ENCODE results near the gene DHX9. TPM values are rescaled to one million over a fixed set of nuclear protein-coding genes. Genes with fewer than 3 reads are reported as not detected.
A peak's percentile ranks its signal among the peaks of the same experiment; 100 is the strongest.

The DHX9 gene
- total RNA-seq, 1 experiment from 2014 or later = 191 TPM

GRCh38 chr1:182841368-182841988, 2.3 kb downstream of the DHX9 start:
- Histone ChIP-seq H3K27ac (ENCODE audit: low read length) (no peak overlapping the region), H3K4me3 (ENCODE audit: low read length) (peak overlapping the region; percentile 98), H4K20me1 (ENCODE audit: low read length) (peaks cover 66% of the 10 kb centered on the region), H3K79me2 (ENCODE audit: low read length) (peaks cover 73% of the 10 kb centered on the region), H3K27me3 (ENCODE audit: low read length) (no peaks in the 10 kb centered on the region), H3K4me2 (ENCODE audit: low read length) (peak overlapping the region; percentile 98), H3K9me3 (ENCODE audit: low read length) (no peaks in the 10 kb centered on the region), H3F3A (ENCODE audit: low read length, unreplicated experiment) (no peaks in the 10 kb centered on the region), H3K4me1 (ENCODE audit: insufficient read depth, low read length) (peaks cover 11% of the 10 kb centered on the region; the same call in 1 of the 2 replicates), H3K9ac (ENCODE audit: low read length) (peak overlapping the region; percentile 19; the same call in 1 of the 2 replicates), H3K36me3 (ENCODE audit: low read depth, low read length) (peaks cover 38% of the 10 kb centered on the region), H2AFZ (ENCODE audit: low read length) (no peak overlapping the region), H3K9me2 (replicated peaks; ENCODE audit: low read length) (no peaks in the 10 kb centered on the region)
- TF ChIP-seq CTCF (conservative IDR thresholded peaks at IDR 0.05; ENCODE audit: low read depth, low read length) = no peak
- no peak for TF ChIP-seq EZH2phosphoT487 (IDR thresholded peaks at IDR 0.05; ENCODE audit: borderline replicate concordance, low read length)
- no peak for TF ChIP-seq EZH2 (IDR thresholded peaks at IDR 0.05; ENCODE audit: low read length, unreplicated experiment)
- ChIA-PET CTCF (no interaction called here), POLR2A (ENCODE audit: unreplicated experiment) (no interaction called here)
- DNase-seq (peak; percentile 24), ATAC-seq (no peak)
- intact Hi-C loops (cut with micrococcal nuclease) = no loop called here
- BruUV-seq (replicated peaks) = no TSS peak

GRCh38 chr1:182842265-182842664, 3.1 kb downstream of the DHX9 start:
- intact Hi-C loops (cut with micrococcal nuclease) = no loop called here
- no peaks in the 10 kb centered on the region for H3F3A ChIP-seq (ENCODE audit: low read length, unreplicated experiment)
- no peaks in the 10 kb centered on the region for H3K9me2 ChIP-seq (replicated peaks; ENCODE audit: low read length)
- H3K4me2 ChIP-seq (ENCODE audit: low read length) = peak overlapping the region; percentile 98
- no TSS peak for BruUV-seq (replicated peaks)
- ATAC-seq (no peak), DNase-seq (no peak)
- peak overlapping the region; percentile 19; the same call in 1 of the 2 replicates for H3K9ac ChIP-seq (ENCODE audit: low read length)
- ChIA-PET POLR2A (ENCODE audit: unreplicated experiment) (no interaction called here), CTCF (no interaction called here)
- peaks cover 46% of the 10 kb centered on the region for H3K36me3 ChIP-seq (ENCODE audit: low read depth, low read length)
- H3K79me2 ChIP-seq (ENCODE audit: low read length) = peaks cover 81% of the 10 kb centered on the region
- TF ChIP-seq EZH2phosphoT487 (IDR thresholded peaks at IDR 0.05; ENCODE audit: borderline replicate concordance, low read length) (no peak), EZH2 (IDR thresholded peaks at IDR 0.05; ENCODE audit: low read length, unreplicated experiment) (no peak), CTCF (conservative IDR thresholded peaks at IDR 0.05; ENCODE audit: low read depth, low read length) (no peak)
- no peak overlapping the region for H3K27ac ChIP-seq (ENCODE audit: low read length)
- no peaks in the 10 kb centered on the region for H3K27me3 ChIP-seq (ENCODE audit: low read length)
- peaks cover 74% of the 10 kb centered on the region for H4K20me1 ChIP-seq (ENCODE audit: low read length)
- no peaks in the 10 kb centered on the region for H3K9me3 ChIP-seq (ENCODE audit: low read length)
- peak overlapping the region; percentile 98 for H3K4me3 ChIP-seq (ENCODE audit: low read length)
- peaks cover 11% of the 10 kb centered on the region; the same call in 1 of the 2 replicates for H3K4me1 ChIP-seq (ENCODE audit: insufficient read depth, low read length)
- H2AFZ ChIP-seq (ENCODE audit: low read length) = no peak overlapping the region

- Histone ChIP-seq H3K4me1 (ENCODE audit: insufficient read depth, low read length) (peaks cover 11% of the 10 kb centered on the region; the same call in 1 of the 2 replicates), H2AFZ (ENCODE audit: low read length) (no peak overlapping the region), H3K9ac (ENCODE audit: low read length) (no peak overlapping the region), H3K4me2 (ENCODE audit: low read length) (no peak overlapping the region), H4K20me1 (ENCODE audit: low read length) (peaks cover 88% of the 10 kb centered on the region), H3F3A (ENCODE audit: low read length, unreplicated experiment) (no peaks in the 10 kb centered on the region), H3K27ac (ENCODE audit: low read length) (no peak overlapping the region), H3K9me3 (ENCODE audit: low read length) (no peaks in the 10 kb centered on the region), H3K4me3 (ENCODE audit: low read length) (no peak overlapping the region), H3K9me2 (replicated peaks; ENCODE audit: low read length) (no peaks in the 10 kb centered on the region), H3K79me2 (ENCODE audit: low read length) (peaks cover 99% of the 10 kb centered on the region), H3K36me3 (ENCODE audit: low read depth, low read length) (peaks cover 75% of the 10 kb centered on the region), H3K27me3 (ENCODE audit: low read length) (no peaks in the 10 kb centered on the region)
- ChIA-PET POLR2A (ENCODE audit: unreplicated experiment) (no interaction called here), CTCF (no interaction called here)
- no peak for TF ChIP-seq CTCF (conservative IDR thresholded peaks at IDR 0.05; ENCODE audit: low read depth, low read length)
- no peak for TF ChIP-seq EZH2 (IDR thresholded peaks at IDR 0.05; ENCODE audit: low read length, unreplicated experiment)
- TF ChIP-seq EZH2phosphoT487 (IDR thresholded peaks at IDR 0.05; ENCODE audit: borderline replicate concordance, low read length) = no peak
- intact Hi-C loops (cut with micrococcal nuclease) = no loop called here
- ATAC-seq (no peak), DNase-seq (no peak)
- no TSS peak for BruUV-seq (replicated peaks)
These were observed 6.2 kb downstream of the DHX9 start for GRCh38 chr1:182845379-182845778.

All from PC-3 (cell line).